ENCODE data around the gene JMY.
A peak's percentile ranks its signal among the peaks of the same experiment; 100 is the strongest.

Gene JMY

DNA sequence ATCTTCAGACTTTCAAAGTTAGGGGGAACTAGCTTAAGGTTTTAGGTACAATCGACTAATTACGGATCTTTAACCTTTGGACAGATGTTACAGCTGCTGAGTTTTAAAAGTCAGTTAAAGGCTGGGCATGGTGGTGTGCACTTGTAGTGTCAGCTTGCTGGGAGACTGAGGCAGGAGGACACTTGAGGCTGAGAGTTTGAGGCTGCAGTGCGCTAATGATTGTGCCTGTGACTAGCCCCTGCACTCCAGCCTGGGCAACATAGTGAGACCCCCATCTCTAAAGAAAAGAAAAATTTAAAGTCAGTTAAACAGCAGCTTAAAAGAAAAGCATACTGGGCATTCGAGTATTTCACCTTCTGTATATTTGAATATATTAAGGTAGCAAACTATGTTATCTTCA is 51.4 kb downstream of the JMY start:
- no peak for DNase-seq

DNA sequence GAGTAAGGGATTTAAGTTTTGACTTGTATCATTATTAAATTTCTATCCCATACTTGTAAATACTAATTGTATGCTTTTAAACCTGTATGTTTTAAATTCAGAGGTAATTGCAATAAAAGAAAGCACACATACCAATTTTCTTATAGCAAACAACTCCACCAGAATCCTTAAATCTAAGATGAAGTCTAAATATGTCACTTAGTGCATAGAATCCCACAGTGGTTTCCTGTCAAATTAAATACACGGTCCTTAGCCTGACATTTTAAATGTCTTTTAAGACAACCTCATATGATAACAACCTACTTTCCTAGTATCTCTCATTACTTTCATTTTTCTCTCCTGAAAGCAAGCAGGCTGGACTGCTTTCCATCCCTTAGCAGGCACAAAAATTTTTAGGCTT is 52.0 kb downstream of the JMY start:
- no peak for DNase-seq

DNA sequence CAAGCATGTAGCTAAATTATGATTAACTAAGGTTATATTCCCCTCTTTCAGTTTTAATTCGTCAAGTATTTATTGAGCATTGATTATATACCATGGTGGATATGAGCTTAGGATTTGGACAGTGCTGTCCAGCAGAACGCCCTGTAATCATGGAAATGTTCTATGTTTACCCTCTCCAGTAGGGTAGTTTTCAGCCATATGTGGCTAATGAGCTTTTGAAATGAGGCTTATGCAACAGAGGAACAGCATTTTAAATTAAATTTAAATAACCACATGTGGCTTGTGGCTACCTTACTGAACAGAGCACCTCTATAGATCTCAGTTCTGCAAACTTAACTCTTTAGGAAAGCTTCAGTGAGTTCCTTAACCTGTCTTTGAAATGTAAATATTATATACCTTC is 59.1 kb downstream of the JMY start:
- no peak for DNase-seq

DNA sequence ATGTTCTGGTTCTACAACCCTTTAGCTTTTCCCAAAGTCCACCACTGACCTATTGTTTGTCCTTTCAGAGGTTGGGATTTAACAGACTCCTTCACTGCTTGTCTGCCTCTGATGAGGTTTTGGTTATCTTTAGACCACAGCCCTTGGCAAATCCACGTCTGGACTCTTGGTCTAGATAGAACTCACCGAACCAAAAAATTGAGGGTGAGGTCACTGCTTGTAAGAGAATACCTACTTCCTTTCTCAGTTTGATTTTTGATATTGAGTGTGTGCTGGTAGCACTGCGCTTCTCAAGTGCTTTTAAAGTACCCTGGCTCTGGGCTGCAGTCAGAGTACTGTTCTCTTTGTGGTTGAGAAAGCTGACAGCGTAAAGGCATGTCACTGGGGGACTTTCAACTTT is 61.7 kb downstream of the JMY start:
- no peak for DNase-seq

DNA sequence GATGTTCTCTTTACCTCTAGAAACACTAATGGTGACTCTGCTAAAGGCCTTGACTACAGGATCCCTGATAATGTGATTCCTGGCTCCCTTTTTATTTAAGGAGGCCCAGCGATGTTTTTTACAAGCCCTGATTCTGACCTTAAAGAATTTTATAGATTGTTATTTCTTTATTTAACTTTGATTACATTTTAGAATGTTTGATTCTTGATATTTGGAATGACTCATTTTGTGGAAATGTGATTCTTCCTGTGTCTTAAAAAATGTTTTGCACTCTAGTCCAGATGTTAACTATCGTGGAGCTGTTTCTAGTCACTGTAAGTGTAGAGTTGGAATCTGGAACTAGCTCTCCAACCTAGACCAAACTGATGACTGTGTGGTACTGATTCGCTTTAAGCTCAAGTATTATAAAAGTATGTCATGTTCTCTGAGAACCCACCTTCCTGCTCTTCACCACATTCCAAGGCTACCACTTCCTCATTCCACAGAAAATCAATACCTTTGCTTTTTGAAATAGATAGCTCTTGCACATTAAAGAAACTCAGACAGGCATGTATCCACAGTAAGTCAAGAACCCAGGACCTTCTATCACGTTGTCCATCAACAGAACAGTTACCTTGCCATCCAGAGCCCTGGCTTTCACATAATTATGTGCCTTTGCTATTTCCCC is 65.2 kb downstream of the JMY start:
- no peak for DNase-seq

DNA sequence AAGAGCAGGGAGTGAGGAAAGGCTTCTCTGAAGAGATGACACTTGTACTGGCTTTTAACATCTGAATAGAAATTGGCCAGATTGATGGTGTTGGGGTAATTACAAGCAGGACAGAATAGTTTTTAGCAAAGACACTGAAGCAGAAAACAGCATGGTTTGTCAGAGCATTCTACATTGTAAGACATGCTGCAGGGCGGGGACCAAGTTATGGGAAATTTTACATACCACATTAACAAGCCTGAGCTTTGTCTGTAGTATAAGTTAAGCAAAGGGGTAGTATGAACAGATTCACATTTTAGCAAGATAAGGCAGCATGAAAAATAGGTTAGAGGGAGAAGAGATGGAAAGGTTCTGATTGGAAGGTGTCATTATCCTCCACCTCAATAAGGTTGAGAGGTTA is 66.5 kb downstream of the JMY start:
- no peak for DNase-seq

DNA sequence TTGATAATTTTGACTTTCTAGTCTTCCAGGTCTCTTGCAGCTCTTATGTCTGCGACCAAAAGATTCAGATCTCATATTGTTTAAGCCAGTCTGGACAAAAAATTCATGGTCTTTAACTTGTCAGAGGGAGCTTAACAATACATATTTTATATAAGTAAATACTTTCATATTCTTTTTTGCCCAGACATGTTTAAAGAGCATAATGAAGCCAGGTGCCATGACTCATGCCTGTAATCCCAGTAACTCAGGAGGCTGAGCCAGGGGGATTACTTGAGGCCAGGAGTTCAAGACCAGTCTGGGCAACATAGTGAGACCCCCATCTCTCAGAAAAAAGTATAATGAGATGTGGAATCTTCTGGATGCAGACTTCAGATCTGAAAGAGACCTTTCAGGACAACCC is 69.8 kb downstream of the JMY start:
- no peak for DNase-seq

DNA sequence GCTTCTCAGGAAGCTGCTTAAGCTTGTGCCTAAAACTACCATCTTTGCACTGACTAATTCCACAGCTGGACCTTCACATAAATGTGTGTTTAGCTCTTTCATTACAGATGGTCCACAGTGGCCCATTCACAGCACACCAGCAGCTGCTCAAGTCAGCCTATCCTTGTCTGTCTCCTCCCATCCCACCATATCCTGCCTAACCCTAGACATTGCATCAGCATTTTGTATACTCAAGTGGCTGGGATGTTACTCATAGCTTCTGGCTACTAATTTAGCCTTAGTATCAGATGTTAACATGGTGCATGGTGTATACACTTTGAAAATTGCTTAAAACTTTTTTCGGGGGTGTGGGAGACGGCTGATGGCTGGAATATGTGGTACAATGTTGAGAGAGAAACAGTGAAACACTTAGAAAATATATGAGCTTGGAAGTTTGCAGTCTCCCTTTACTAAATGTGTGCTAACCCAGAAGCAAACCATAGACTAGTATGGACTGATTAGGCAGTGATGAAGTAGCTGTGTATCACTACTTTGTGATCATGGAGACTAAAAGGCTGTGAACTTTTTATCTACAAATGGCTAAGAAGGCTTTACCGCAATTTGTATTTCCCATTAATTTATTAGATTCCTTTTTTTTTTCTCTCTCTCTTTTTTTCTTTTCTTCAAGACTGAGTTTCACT is 83.1 kb downstream of the JMY start:
- DNase-seq = no peak

DNA sequence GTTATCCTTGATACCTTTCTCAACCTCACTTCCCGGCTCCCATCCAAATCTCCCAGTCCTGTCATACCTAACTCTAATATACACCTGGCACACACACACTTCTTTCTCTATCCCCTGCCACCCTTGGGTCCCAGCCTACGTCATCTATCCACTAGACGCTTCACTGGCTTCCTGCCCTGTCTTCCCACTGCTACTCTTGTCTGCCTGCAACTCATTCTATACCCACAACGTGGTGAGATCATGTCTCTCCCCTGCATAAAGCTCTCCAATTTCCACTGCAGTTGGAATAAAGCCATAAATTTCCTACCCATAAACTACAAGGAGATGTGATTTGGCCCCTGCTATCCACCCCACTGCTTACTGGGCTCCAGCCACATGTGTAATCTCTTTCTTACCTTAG is 93.5 kb downstream of the JMY start:
- DNase-seq = peak in 1 of 51 donors; percentile 31

DNA sequence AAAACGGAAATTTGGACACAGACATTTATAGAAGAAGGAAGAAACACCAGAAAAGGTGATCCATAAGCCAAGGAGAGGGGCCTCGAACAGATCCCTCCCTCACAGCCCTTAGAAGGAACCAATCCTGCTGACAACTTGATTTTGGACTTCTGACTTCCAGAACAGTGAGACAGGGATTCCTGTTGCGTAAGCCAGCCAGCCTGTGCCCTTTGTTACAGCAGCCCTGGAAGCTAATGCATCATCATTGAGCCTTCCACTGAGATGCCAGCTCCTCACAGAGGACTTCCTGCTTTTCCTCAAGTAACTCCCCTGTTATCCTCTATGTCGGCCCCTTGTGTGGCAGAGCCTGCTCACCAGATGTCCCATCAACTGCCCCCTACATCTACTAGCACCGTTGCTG is 94.1 kb downstream of the JMY start:
- no peak for DNase-seq

DNA sequence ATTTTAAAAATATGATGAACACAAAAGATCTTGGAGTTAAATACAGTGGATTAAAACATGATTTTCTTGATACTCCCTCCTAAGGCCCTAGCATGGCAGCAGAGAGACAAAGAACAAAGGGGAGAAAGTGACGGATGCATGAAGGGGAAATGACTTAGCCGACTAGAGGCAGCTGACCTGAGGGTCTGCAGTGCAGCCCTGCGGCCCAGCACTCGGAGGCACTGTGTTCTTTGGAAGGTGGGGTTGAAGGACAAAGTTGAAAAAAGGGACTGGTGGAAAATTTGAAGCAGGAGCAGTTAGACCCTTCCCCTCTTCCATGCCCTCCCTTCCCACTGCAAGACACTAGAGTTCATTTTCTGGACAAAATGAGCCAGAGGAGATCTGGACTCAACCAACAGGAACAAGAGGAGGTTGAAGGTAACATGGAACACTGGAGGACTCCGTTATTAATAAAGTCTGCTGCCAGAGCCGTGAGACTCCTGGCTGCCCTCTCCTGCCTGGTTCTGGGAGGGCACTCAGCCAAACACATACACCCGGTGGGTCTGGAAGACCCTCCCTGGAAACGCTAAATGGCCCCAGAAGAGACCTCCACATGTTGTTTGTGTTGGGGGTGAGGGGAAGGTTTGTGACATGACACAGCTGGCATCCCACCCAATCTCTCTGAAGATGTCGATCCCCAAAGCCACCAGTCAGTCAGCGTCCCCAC is 98.1 kb downstream of the JMY start:
- DNase-seq = no peak

DNA sequence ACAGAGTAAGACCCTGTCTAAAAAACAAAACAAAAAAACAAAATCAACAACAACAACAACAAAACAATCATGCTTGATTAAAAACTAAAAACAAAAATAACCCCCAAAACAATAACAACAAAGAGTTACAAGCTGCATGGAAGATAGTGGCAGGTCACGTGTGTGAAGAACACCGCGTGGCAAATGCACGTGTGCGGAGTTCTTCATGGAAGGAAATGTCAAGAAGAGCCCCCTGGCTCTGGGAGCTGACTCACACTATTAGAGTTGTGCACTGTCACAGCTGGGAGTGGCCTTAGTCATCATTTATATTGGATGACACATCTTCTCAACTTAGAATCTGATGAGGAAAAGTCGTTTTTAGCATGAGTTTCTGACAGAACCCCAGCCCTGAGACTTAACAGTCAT is 110.5 kb downstream of the JMY start:
- peak in 1 of 51 donors; percentile 4 for DNase-seq

DNA sequence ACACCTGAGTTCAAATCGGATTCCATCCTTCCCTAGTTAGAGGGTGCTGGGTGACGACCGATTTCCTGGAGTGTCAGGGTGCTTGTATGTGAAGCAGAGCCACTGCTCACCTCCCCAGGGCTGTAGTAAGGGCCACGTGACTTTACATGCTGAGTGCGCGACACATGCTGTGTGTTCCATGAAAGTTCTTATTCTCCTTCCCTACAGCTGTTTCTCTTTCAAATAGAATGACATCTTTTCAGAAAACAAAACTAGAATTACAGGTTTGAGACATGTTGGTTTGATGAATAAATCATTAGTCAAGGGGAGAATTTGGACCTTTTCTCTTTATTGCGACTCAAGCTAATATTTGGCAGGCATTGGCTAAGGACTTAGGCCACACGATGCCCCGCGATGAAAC is 113.1 kb downstream of the JMY start:
- no peak for DNase-seq

DNA sequence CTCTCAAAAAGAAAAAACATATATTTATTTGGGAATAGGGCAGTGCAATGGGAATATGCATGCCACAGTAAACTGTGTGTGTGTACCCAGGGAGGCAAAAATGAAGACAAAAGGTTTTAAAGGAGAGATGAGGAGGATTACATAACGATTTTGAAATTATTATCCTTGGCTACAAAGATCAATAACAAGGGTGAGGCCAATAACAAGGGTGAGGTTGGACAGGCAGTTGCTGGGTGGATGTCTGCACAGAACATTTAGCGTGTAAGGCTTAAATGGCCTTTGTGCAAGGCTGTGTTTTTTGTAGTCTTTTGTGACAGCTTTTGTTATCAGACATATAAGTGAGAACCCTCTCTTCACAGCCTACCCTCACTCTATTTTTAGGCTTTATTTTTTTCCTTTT is 114.0 kb downstream of the JMY start:
- DNase-seq = no peak

DNA sequence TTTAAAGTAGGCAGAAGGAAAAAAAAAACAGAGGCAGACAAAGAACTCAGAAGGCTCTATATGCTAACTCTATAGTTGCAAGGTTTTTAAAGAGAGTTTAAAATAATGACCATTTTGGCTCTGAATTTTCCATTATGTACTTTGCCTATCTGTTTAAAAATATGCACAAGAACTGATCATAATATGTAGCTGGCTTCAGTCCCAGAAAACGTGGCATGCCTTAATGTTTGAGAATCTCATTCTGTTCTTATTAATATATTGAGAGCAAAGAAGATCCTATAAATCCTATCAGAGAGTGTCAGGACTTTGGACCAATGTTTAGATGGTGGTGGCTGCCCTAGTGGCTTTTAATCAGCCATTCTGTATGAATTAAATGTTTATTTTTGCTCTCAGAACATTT is 121.5 kb downstream of the JMY start:
- DNase-seq = no peak

Measured in hypothalamus (tissue), 51 donors.